Nephron progenitor cell (in vitro differentiated cells): ENCODE measurements around the gene LIN54.
A peak's percentile ranks its signal among the peaks of the same experiment; 100 is the strongest.
"Not testable (repeated sequence)": the region's sequence is repeated elsewhere in the genome, so short reads cannot be mapped to it uniquely, and the experiment has no call there.

Experiments
- DNase-seq: peaks from one replicate; pipeline ENCODE4 v3.0.0; 2021
- H3K27ac Mint-ChIP-seq: 2 replicates; pipeline ENCODE4 v1.8.0; 2021; ENCODE audit warnings: mild to moderate bottlenecking, moderate library complexity, mixed read lengths
- H3K27me3 Mint-ChIP-seq: 2 replicates; pipeline ENCODE4 v1.8.0; 2021; ENCODE audit warnings: mild to moderate bottlenecking, low read depth, mixed read lengths; ENCODE audit not compliant: poor library complexity
- H3K36me3 Mint-ChIP-seq: 2 replicates; pipeline ENCODE4 v1.8.0; 2021; ENCODE audit warnings: low read depth, mixed read lengths
- H3K4me1 Mint-ChIP-seq: 2 replicates; pipeline ENCODE4 v1.8.0; 2021; ENCODE audit warnings: mixed read lengths
- H3K4me3 Mint-ChIP-seq: 2 replicates; pipeline ENCODE4 v1.8.0; 2021; ENCODE audit warnings: mild to moderate bottlenecking, moderate library complexity, mixed read lengths
- H3K9me3 Mint-ChIP-seq: 2 replicates; pipeline ENCODE4 v1.8.0; 2021; ENCODE audit warnings: mild to moderate bottlenecking, moderate library complexity, mixed read lengths
- TF ChIP-seq, protein P1 (sequence below): fragments of 200-600 bp; sonication (generic); IDR thresholded peaks from 2 replicates; pipeline ENCODE4 v1.5.0; 2021; ENCODE audit warnings: antibody characterized with exemption

LIN54 gene

DNA sequence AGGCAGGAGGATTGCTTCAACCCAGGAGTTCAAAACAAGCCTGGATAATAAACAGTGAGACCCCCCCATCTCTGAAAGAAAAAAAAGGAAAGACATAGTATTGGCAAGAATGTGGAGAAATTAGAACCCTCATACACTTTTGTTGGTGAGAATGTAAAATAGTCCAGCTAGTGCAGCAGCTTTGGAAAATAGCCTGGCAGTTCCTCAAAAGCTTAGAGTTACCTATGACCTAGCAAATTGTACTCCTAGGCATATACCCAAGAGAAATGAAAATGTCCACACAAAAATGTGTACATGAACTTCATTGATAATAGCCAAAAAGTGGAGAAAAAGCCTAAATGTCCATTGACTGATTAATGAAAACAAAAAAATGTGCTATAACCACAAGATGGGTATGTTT lies 88.8 kb downstream of the LIN54 start:
- TF ChIP-seq, protein P1, sequence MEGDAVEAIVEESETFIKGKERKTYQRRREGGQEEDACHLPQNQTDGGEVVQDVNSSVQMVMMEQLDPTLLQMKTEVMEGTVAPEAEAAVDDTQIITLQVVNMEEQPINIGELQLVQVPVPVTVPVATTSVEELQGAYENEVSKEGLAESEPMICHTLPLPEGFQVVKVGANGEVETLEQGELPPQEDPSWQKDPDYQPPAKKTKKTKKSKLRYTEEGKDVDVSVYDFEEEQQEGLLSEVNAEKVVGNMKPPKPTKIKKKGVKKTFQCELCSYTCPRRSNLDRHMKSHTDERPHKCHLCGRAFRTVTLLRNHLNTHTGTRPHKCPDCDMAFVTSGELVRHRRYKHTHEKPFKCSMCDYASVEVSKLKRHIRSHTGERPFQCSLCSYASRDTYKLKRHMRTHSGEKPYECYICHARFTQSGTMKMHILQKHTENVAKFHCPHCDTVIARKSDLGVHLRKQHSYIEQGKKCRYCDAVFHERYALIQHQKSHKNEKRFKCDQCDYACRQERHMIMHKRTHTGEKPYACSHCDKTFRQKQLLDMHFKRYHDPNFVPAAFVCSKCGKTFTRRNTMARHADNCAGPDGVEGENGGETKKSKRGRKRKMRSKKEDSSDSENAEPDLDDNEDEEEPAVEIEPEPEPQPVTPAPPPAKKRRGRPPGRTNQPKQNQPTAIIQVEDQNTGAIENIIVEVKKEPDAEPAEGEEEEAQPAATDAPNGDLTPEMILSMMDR, result no peak
- Mint-ChIP-seq H3K36me3 (peaks cover 18% of the 10 kb centered on the region), H3K9me3 (no peaks in the 10 kb centered on the region)

DNA sequence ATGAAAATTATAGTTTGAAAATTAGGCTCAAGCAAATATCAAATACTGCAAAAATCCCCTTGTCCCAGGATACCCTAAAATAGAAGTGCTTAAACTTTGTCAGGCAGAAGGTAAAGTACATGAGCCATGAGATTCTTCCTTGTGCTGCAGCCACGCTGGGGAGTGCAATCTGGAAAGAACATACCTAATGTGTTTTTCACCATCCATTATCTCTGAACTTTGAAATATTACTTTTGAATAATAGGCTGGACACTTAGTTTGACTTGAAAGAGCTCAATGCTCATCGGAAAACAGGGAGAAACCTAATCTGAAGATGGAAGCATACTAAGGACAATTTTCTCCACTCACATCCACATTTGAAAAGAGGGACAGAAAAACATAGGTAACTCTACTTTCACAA lies 91.2 kb downstream of the LIN54 start:
- H3K4me1 Mint-ChIP-seq, result peaks cover 11% of the 10 kb centered on the region
- DNase-seq, result no peak
- H3K4me3 Mint-ChIP-seq, result no peak overlapping the region
- peak overlapping the region; percentile 48 for H3K27ac Mint-ChIP-seq
- H3K27me3 Mint-ChIP-seq, result no peaks in the 10 kb centered on the region
- peaks cover 15% of the 10 kb centered on the region for H3K36me3 Mint-ChIP-seq
- TF ChIP-seq, protein P1, result no peak
- H3K9me3 Mint-ChIP-seq, result no peaks in the 10 kb centered on the region

More for the DNA sequence above, 88.8 kb downstream of the LIN54 start:
- Mint-ChIP-seq H3K27me3 (no peaks in the 10 kb centered on the region), H3K4me3 (no peak overlapping the region), H3K4me1 (peaks cover 11% of the 10 kb centered on the region), H3K27ac (peak overlapping the region; percentile 15)
- no peak for DNase-seq

DNA sequence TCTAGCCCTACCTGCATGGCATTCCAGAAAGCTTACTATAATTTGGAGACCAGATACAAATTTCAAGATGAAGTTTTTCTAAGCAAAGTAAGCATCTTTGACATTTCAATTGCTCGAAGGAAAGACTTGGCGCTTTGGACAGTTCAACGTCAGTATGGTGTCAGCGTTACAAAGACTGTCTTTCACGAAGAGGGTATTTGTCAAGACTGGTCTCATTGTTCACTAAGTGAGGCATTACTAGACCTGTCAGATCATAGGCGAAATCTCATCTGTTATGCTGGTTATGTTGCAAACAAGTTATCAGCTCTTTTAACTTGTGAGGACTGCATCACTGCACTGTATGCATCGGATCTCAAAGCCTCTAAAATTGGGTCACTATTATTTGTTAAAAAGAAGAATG lies 92.5 kb downstream of the LIN54 start:
- H3K4me3 Mint-ChIP-seq, result no peak overlapping the region
- H3K27me3 Mint-ChIP-seq, result no peaks in the 10 kb centered on the region

DNA sequence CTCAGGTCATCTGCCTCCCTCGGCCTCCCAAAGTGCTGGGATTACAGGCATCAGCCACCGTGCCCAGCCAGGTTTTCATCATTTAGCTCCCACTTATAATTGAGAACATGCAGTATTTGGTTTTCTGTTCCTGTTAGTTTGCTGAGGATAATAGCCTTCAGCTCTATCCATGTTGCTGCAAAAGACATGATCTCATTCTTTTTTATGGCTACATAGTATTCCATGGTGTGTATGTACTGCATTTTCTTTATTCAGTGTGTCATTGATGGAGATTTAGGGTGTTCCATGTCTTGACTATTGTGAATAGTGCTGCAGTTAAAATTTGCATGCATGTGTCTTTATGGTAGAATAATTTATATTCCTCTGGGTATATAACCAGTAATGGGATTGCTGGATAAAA lies 96.7 kb downstream of the LIN54 start:
- H3K4me3 Mint-ChIP-seq, H3K9me3 Mint-ChIP-seq: not testable (repeated sequence)

More for the DNA sequence above, 92.5 kb downstream of the LIN54 start:
- Mint-ChIP-seq H3K4me1 (peaks cover 9% of the 10 kb centered on the region), H3K36me3 (peaks cover 24% of the 10 kb centered on the region), H3K9me3 (no peaks in the 10 kb centered on the region), H3K27ac (no peak overlapping the region)
- DNase-seq, result no peak
- TF ChIP-seq, protein P1, result no peak

DNA sequence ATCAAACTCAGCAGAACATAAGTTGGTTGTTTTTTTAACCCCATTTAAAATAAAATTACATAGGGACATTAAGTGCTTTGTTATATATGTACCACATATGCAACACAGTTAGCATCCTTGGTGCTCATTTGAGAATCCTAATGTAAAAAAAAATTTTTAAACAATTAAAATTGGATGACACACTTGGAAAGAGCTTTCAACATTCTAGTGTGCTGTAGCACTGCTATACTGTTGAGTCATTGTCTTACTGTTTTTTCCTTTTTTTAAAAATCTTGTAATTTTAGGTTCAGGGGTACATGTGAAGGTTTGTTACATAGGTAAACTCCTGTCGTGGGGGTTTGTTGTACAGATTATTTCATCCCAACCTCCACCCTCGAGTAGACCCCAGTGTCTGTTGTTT lies 97.3 kb downstream of the LIN54 start:
- Mint-ChIP-seq H3K27ac (no peak overlapping the region), H3K4me3 (no peak overlapping the region), H3K36me3 (peaks cover 59% of the 10 kb centered on the region), H3K27me3 (no peaks in the 10 kb centered on the region), H3K4me1 (no peaks in the 10 kb centered on the region), H3K9me3 (no peaks in the 10 kb centered on the region)
- TF ChIP-seq, protein P1, result no peak
- DNase-seq, result no peak

More for the DNA sequence above, 96.7 kb downstream of the LIN54 start:
- H3K27ac Mint-ChIP-seq, H3K27me3 Mint-ChIP-seq, H3K4me1 Mint-ChIP-seq, DNase-seq: not testable (repeated sequence)
- peaks cover 58% of the 10 kb centered on the region for H3K36me3 Mint-ChIP-seq

DNA sequence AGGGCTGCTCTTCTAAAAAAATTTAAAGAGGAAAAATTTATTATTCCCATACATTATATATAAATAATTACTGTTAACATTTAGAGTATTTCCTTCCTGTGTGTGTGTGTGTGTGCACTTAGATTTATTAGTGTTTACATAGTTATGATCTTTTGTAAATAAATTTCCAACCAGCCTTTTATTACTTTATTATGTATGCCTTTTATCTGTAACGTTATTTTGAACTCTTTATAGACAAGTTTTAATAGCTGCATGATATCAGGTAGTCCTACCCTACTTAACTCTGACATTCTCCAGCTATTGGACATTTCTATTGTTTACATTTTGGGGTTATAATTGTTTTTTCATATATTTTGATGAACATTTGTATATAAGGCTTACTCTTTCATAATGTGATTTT lies 101.3 kb downstream of the LIN54 start:
- TF ChIP-seq, protein P1, result no peak
- Mint-ChIP-seq H3K9me3 (no peaks in the 10 kb centered on the region), H3K4me3 (no peak overlapping the region), H3K4me1 (no peaks in the 10 kb centered on the region), H3K27ac (no peak overlapping the region), H3K36me3 (peaks cover 69% of the 10 kb centered on the region), H3K27me3 (no peaks in the 10 kb centered on the region)
- DNase-seq, result no peak
